Measurements from ENCODE around the gene APLNR.

Gene APLNR

GRCh38 chr11:57254631-57255030 is 17.6 kb upstream of the APLNR start:
- no peak for TF ChIP-seq CTCF (IDR thresholded peaks at IDR 0.05; ENCODE audit: low read depth, low read length)
- DNase-seq (ENCODE audit: extremely low read depth, low read depth), result no peak

GRCh38 chr11:57251491-57252104 is 14.5 kb upstream of the APLNR start:
- no peak for TF ChIP-seq CTCF (IDR thresholded peaks at IDR 0.05; ENCODE audit: low read depth, low read length)
- DNase-seq (ENCODE audit: extremely low read depth, low read depth), result no peak

- no peak for TF ChIP-seq CTCF (IDR thresholded peaks at IDR 0.05; ENCODE audit: low read depth, low read length)
- no peak for DNase-seq (ENCODE audit: extremely low read depth, low read depth)
These were observed 14.0 kb upstream of the APLNR start for GRCh38 chr11:57251037-57251436.

- DNase-seq (ENCODE audit: extremely low read depth, low read depth), result peak; percentile 23
- TF ChIP-seq CTCF (IDR thresholded peaks at IDR 0.05; ENCODE audit: low read depth, low read length), result peak; percentile 88
These were observed 12.6 kb upstream of the APLNR start for GRCh38 chr11:57249384-57250319.

GRCh38 chr11:57248780-57249383 is 11.8 kb upstream of the APLNR start:
- peak; percentile 40 for DNase-seq (ENCODE audit: extremely low read depth, low read depth)
- TF ChIP-seq CTCF (IDR thresholded peaks at IDR 0.05; ENCODE audit: low read depth, low read length), result peak; percentile 89

GRCh38 chr11:57244911-57245310 is 7.9 kb upstream of the APLNR start:
- TF ChIP-seq CTCF (IDR thresholded peaks at IDR 0.05; ENCODE audit: low read depth, low read length), result no peak
- DNase-seq (ENCODE audit: extremely low read depth, low read depth), result no peak
